GM23338 (cell line): ENCODE data around the gene ANKS1B. TPM values are rescaled to one million over a fixed set of nuclear protein-coding genes. Genes with fewer than 3 reads are reported as not detected.

ENCODE experiments used
- ATAC-seq: fragments of 200-7000 bp; cut with Tn5 transposase; 3 replicates; pipeline ENCODE4 v1.9.1; 2020
- DNase-seq: peaks from one replicate; pipeline ENCODE4 v3.0.0-alpha.2; 2015; ENCODE audit warnings: low spot score
- H2AFZ ChIP-seq: fragments of 200-600 bp; sonication (generic); 2 replicates; pipeline ENCODE4 v1.8.0; 2016; ENCODE audit warnings: antibody characterized with exemption, mild to moderate bottlenecking, moderate library complexity
- H3F3A ChIP-seq: fragments of 200-600 bp; sonication (generic); replicated peaks from 2 replicates; pipeline ENCODE4 v1.8.0; 2017; ENCODE audit warnings: antibody characterized with exemption, mixed run types, low read depth
- H3K27ac ChIP-seq: fragments of 200-600 bp; sonication (generic); 2 replicates; pipeline ENCODE4 v1.6.1; 2016; ENCODE audit warnings: low read depth
- H3K27me3 ChIP-seq: fragments of 200-600 bp; sonication (generic); 2 replicates; pipeline ENCODE4 v1.8.0; 2016; ENCODE audit warnings: mild to moderate bottlenecking, mixed run types, moderate library complexity; ENCODE audit not compliant: insufficient read depth
- H3K36me3 ChIP-seq: fragments of 200-600 bp; sonication (generic); 2 replicates; pipeline ENCODE4 v1.8.0; 2016; ENCODE audit warnings: mild to moderate bottlenecking; ENCODE audit not compliant: insufficient read depth
- H3K4me1 ChIP-seq: fragments of 200-600 bp; sonication (generic); 2 replicates; pipeline ENCODE4 v1.8.0; 2016; ENCODE audit warnings: mild to moderate bottlenecking, moderate library complexity; ENCODE audit not compliant: insufficient read depth
- H3K4me2 ChIP-seq: fragments of 200-600 bp; sonication (generic); 2 replicates; pipeline ENCODE4 v1.7.1; 2017; ENCODE audit warnings: mixed run types
- H3K4me3 ChIP-seq: fragments of 200-600 bp; sonication (generic); 2 replicates; pipeline ENCODE4 v1.6.1; 2016; ENCODE audit warnings: mixed run types
- H3K79me2 ChIP-seq: fragments of 200-600 bp; sonication (generic); replicated peaks from 2 replicates; pipeline ENCODE4 v1.8.0; 2017; ENCODE audit warnings: mild to moderate bottlenecking; ENCODE audit not compliant: insufficient read depth
- H3K9me2 ChIP-seq: fragments of 200-600 bp; sonication (generic); 2 replicates; pipeline ENCODE4 v1.8.0; 2017; ENCODE audit not compliant: insufficient read depth
- H4K20me1 ChIP-seq: fragments of 200-600 bp; sonication (generic); replicated peaks from 2 replicates; pipeline ENCODE4 v1.8.0; 2017; ENCODE audit warnings: mild to moderate bottlenecking; ENCODE audit not compliant: insufficient read depth
- H3K27ac Mint-ChIP-seq: 2 replicates; pipeline ENCODE4 v1.8.0; 2020; ENCODE audit warnings: inconsistent platforms, mild to moderate bottlenecking, moderate library complexity, mixed read lengths
- H3K27me3 Mint-ChIP-seq: 3 replicates; pipeline ENCODE4 v1.8.0; 2022; ENCODE audit warnings: low read depth, mild to moderate bottlenecking, moderate library complexity, mixed read lengths, inconsistent platforms; ENCODE audit not compliant: insufficient read depth, poor library complexity
- H3K36me3 Mint-ChIP-seq: 3 replicates; pipeline ENCODE4 v1.8.0; 2021; ENCODE audit warnings: low read depth, mild to moderate bottlenecking, inconsistent platforms, moderate library complexity, mixed read lengths
- H3K4me1 Mint-ChIP-seq: 3 replicates; pipeline ENCODE4 v1.8.0; 2020; ENCODE audit warnings: mild to moderate bottlenecking, inconsistent platforms, mixed read lengths
- H3K4me3 Mint-ChIP-seq: 3 replicates; pipeline ENCODE4 v1.8.0; 2021; ENCODE audit warnings: moderate library complexity, mild to moderate bottlenecking, inconsistent platforms, mixed read lengths
- H3K9me3 Mint-ChIP-seq: 3 replicates; pipeline ENCODE4 v1.8.0; 2020; ENCODE audit warnings: moderate library complexity, mild to moderate bottlenecking, inconsistent platforms, mixed read lengths
- CREB1 ChIP-seq: fragments of 250-450 bp; sonication (Bioruptor Pico); IDR thresholded peaks from 2 replicates; pipeline ENCODE4 v1.5.0; 2020; ENCODE audit warnings: low read depth, mild to moderate bottlenecking, moderate library complexity
- CTCF ChIP-seq, 2 experiments: fragments of 200-600 bp in 1 of 2; sonication (generic) in 1 of 2; conservative IDR thresholded peaks; 2 replicates each; pipeline versions ENCODE4 v1.5.1 to v1.6.1; 2016 to 2017; ENCODE audit warnings: antibody characterized with exemption in 2 of 2, low read depth in 2 of 2, mild to moderate bottlenecking in 2 of 2, moderate library complexity in 1 of 2
- ETS1 ChIP-seq: IDR thresholded peaks from 2 replicates; pipeline ENCODE4 v1.6.1; 2016; ENCODE audit warnings: antibody characterized with exemption
- EZH2 ChIP-seq: fragments of 200-600 bp; sonication (generic); IDR thresholded peaks from one replicate; pipeline ENCODE4 v1.8.0; 2017; ENCODE audit warnings: antibody characterized with exemption, mild to moderate bottlenecking, low read depth; ENCODE audit not compliant: unreplicated experiment
- JUNB ChIP-seq: IDR thresholded peaks from one replicate; pipeline ENCODE4 v1.6.1; 2016; ENCODE audit warnings: antibody characterized with exemption; ENCODE audit not compliant: unreplicated experiment
- NANOG ChIP-seq: IDR thresholded peaks from 2 replicates; pipeline ENCODE4 v1.6.1; 2016; ENCODE audit warnings: antibody characterized with exemption, borderline replicate concordance
- REST ChIP-seq: IDR thresholded peaks from one replicate; pipeline ENCODE4 v1.6.1; 2018; ENCODE audit warnings: antibody characterized with exemption; ENCODE audit not compliant: unreplicated experiment
- STAT1 ChIP-seq: IDR thresholded peaks from one replicate; pipeline ENCODE4 v1.6.1; 2016; ENCODE audit warnings: antibody characterized with exemption; ENCODE audit not compliant: unreplicated experiment
- ZNF331 ChIP-seq: fragments of 250-450 bp; sonication (Bioruptor Pico); IDR thresholded peaks from 2 replicates; pipeline ENCODE4 v1.5.0; 2020; ENCODE audit warnings: low read depth, mild to moderate bottlenecking, moderate library complexity
- ZNF462 ChIP-seq: fragments of 250-450 bp; sonication (Bioruptor Pico); IDR thresholded peaks from 2 replicates; pipeline ENCODE4 v1.5.0; 2020; ENCODE audit warnings: mild to moderate bottlenecking, moderate library complexity
- polyA plus RNA-seq: library from polyadenylated mRNA; unstranded; fragments of >200 nt; fragmentation: Nextera tagmentation; extraction: Ambion mirVana; gene quantifications from 2 replicates; pipeline ENCODE4 v1.2.1, GENCODE V29; 2016
- total RNA-seq: library from RNA; depleted of rRNA; stranded (reverse); fragments of >200 nt; shearing (Covaris generic); gene quantifications from 2 replicates; pipeline ENCODE4 v1.2.3, GENCODE V29; 2014

Gene ANKS1B
- total and polyA plus RNA-seq, 2 experiments from 2014 or later, result 4.3 to 5.8 TPM

- TF ChIP-seq ZNF462 (CRISPR knock-in tag) (no peak), NANOG (no peak), REST (no peak)
Measured at GRCh38 chr12:99392091-99392850, 592.5 kb downstream of the ANKS1B start (continued).

- Histone ChIP-seq H3K4me2 (no peak overlapping the region), H4K20me1 (no peaks in the 10 kb centered on the region), H2AFZ (no peak overlapping the region), H3F3A (no peaks in the 10 kb centered on the region), H3K36me3 (no peaks in the 10 kb centered on the region), H3K79me2 (no peaks in the 10 kb centered on the region), H3K27me3 (no peaks in the 10 kb centered on the region), H3K9me2 (no peaks in the 10 kb centered on the region), H3K4me3 (no peak overlapping the region), H3K4me1 (peaks cover 4% of the 10 kb centered on the region), H3K27ac (no peak overlapping the region)
- ATAC-seq (peak; percentile 95), DNase-seq (peak; percentile 78)
- peaks cover 3% of the 10 kb centered on the region for H3K27me3 Mint-ChIP-seq
- no peak overlapping the region for H3K27ac Mint-ChIP-seq
- peaks cover 6% of the 10 kb centered on the region for H3K4me1 Mint-ChIP-seq
- H3K4me3 Mint-ChIP-seq, result no peak overlapping the region
- H3K36me3 Mint-ChIP-seq, result no peaks in the 10 kb centered on the region
- TF ChIP-seq CTCF (conservative IDR thresholded peaks at IDR 0.05; ENCODE audit: low read depth in 2 of 2), result peak; percentile 81 to 90
- TF ChIP-seq EZH2, result no peak
- no peak for TF ChIP-seq ZNF331 (CRISPR knock-in tag)
- no peak for TF ChIP-seq STAT1
- no peak for TF ChIP-seq CREB1 (CRISPR knock-in tag)
- TF ChIP-seq ETS1, result no peak
- TF ChIP-seq NANOG, result no peak
- TF ChIP-seq JUNB, result no peak
- no peaks in the 10 kb centered on the region for H3K9me3 Mint-ChIP-seq
Measured at GRCh38 chr12:99390707-99391106, 594.0 kb downstream of the ANKS1B start.
